NT2/D1 (cell line): ENCODE measurements around the gene OR52J3.

ENCODE experiments used
- DNase-seq: peaks from one replicate; pipeline ENCODE4 v3.0.0-alpha.2; 2011; ENCODE audit warnings: low read depth, low spot score
- H3K27me3 ChIP-seq: 2 replicates; pipeline ENCODE4 v1.6.0; 2011; ENCODE audit warnings: mild to moderate bottlenecking; ENCODE audit not compliant: insufficient read length, insufficient read depth
- H3K36me3 ChIP-seq: 2 replicates; pipeline ENCODE4 v1.6.1; 2011; ENCODE audit warnings: mild to moderate bottlenecking, low read length, mixed read lengths; ENCODE audit not compliant: insufficient read depth, insufficient read length
- H3K4me1 ChIP-seq: 2 replicates; pipeline ENCODE4 v1.5.1; 2011; ENCODE audit not compliant: insufficient read depth, insufficient read length
- H3K4me3 ChIP-seq: 2 replicates; pipeline ENCODE4 v1.5.1; 2011; ENCODE audit warnings: low read depth; ENCODE audit not compliant: insufficient read length
- H3K9ac ChIP-seq: 2 replicates; pipeline ENCODE4 v1.6.0; 2011; ENCODE audit warnings: low read depth; ENCODE audit not compliant: insufficient read length
- H3K9me3 ChIP-seq: 2 replicates; pipeline ENCODE4 v1.5.1; 2011; ENCODE audit warnings: mild to moderate bottlenecking, low read length; ENCODE audit not compliant: insufficient read depth
- SUZ12 ChIP-seq: IDR thresholded peaks from 2 replicates; pipeline ENCODE4 v1.6.1; 2011; ENCODE audit not compliant: insufficient read length, insufficient read depth; ENCODE audit errors: extremely low read depth
- YY1 ChIP-seq: IDR thresholded peaks from 2 replicates; pipeline ENCODE4 v1.6.1; 2011; ENCODE audit not compliant: insufficient read length, insufficient read depth
- ZNF274 ChIP-seq: IDR thresholded peaks from 2 replicates; pipeline ENCODE4 v1.6.1; 2011; ENCODE audit warnings: mild to moderate bottlenecking, low read depth, low read length

OR52J3 gene

DNA sequence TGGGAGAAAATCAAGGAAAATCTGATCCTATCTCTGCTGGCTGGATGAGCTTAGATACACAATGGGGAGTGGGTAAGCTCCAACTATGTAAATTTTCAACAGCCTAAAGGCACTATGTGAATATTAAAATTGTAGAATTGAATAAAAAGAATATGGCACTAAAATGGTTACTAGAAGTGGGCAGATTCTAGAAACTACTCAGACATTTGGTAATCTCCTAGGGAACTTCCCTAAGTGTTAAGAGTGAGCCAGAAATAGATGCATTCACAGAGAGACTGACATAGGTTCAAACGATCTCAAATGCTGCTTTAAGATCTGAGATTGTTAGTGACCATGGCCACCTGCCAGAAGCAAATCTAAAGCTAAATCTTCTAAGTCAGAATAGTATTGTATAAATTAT, 18.7 kb downstream of the OR52J3 start:
- Histone ChIP-seq H3K4me1 (no peaks in the 10 kb centered on the region), H3K9ac (no peak overlapping the region), H3K36me3 (no peaks in the 10 kb centered on the region), H3K4me3 (no peak overlapping the region), H3K9me3 (no peaks in the 10 kb centered on the region), H3K27me3 (no peaks in the 10 kb centered on the region)
- no peak for DNase-seq
- TF ChIP-seq YY1 (no peak), SUZ12 (no peak), ZNF274 (no peak)

DNA sequence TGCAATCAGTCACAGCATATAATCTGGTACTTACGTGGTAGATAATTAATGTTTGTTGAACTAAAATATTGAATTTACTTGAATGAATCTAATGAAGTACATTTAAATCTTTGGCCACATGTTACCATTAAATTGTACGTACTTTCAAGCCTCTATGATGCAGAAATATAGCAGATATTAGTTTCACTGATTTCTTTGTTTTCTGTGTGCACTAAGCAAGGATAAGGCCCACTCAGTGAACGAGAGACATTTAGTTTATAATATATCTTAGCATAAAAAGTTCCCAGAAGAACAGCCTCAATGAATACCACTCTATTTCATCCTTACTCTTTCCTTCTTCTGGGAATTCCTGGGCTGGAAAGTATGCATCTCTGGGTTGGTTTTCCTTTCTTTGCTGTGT, 22.9 kb downstream of the OR52J3 start, which contains the start of gene OR52E1:
Gene OR52E1, plus strand, starts transcription at position 301 of the 400 bp plus-strand sequence.
- Histone ChIP-seq H3K36me3 (no peaks in the 10 kb centered on the region), H3K9ac (no peak within 1 kb of the TSS), H3K4me3 (no peak within 1 kb of the TSS), H3K4me1 (no peaks in the 10 kb centered on the region), H3K9me3 (no peaks in the 10 kb centered on the region), H3K27me3 (no peaks in the 10 kb centered on the region)
- TF ChIP-seq YY1 (no peak), SUZ12 (no peak), ZNF274 (no peak)
- no peak for DNase-seq

DNA sequence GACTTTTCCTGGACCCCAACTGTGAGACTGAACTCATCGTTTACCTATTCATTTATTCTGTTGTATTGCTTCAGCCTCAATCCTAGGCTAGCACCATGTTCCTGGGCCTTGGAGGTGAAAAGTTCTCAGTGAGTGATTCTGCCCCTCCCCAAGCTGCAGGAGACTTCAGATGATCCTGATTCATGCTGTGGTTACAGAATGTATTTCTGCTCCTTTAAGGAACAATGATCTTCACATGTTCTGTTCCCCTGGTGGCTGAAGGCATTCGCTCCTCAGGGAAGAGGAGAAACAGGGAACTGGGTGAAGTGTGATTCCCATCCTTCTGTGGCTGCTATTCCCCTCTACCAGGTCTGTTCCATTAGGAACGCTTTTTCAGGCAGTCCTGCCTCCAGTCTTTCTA, 25.5 kb downstream of the OR52J3 start:
- no peak for DNase-seq
- H3K4me1 ChIP-seq = no peaks in the 10 kb centered on the region
- no peak overlapping the region for H3K4me3 ChIP-seq
- H3K9ac ChIP-seq = no peak overlapping the region
- no peaks in the 10 kb centered on the region for H3K9me3 ChIP-seq
- no peaks in the 10 kb centered on the region for H3K27me3 ChIP-seq
- no peak for TF ChIP-seq SUZ12
- no peak for TF ChIP-seq ZNF274
- TF ChIP-seq YY1 = no peak
- H3K36me3 ChIP-seq = no peaks in the 10 kb centered on the region

GRCh38 chr11:5081405-5081804, 35.1 kb downstream of the OR52J3 start:
- Histone ChIP-seq H3K27me3 (no peaks in the 10 kb centered on the region), H3K36me3 (no peaks in the 10 kb centered on the region), H3K9me3 (no peaks in the 10 kb centered on the region), H3K9ac (no peak overlapping the region), H3K4me1 (no peaks in the 10 kb centered on the region), H3K4me3 (no peak overlapping the region)
- TF ChIP-seq SUZ12 = no peak
- no peak for TF ChIP-seq YY1
- no peak for TF ChIP-seq ZNF274
- DNase-seq = no peak

GRCh38 chr11:5083602-5084001, 37.3 kb downstream of the OR52J3 start:
- no peak for TF ChIP-seq SUZ12
- no peak for TF ChIP-seq YY1
- TF ChIP-seq ZNF274 = no peak
- no peaks in the 10 kb centered on the region for H3K4me1 ChIP-seq
- no peak for DNase-seq

GRCh38 chr11:5088556-5088955, 42.2 kb downstream of the OR52J3 start:
- Histone ChIP-seq H3K9me3 (no peaks in the 10 kb centered on the region), H3K36me3 (no peaks in the 10 kb centered on the region), H3K4me1 (no peaks in the 10 kb centered on the region), H3K9ac (no peak overlapping the region), H3K4me3 (no peak overlapping the region), H3K27me3 (no peaks in the 10 kb centered on the region)
- no peak for TF ChIP-seq SUZ12
- TF ChIP-seq YY1 = no peak
- no peak for TF ChIP-seq ZNF274
- DNase-seq = no peak

More at GRCh38 chr11:5083602-5084001, 37.3 kb downstream of the OR52J3 start:
- no peaks in the 10 kb centered on the region for H3K27me3 ChIP-seq
- H3K4me3 ChIP-seq = no peak overlapping the region
- no peak overlapping the region for H3K9ac ChIP-seq
- H3K36me3 ChIP-seq = no peaks in the 10 kb centered on the region
- H3K9me3 ChIP-seq = no peaks in the 10 kb centered on the region

DNA sequence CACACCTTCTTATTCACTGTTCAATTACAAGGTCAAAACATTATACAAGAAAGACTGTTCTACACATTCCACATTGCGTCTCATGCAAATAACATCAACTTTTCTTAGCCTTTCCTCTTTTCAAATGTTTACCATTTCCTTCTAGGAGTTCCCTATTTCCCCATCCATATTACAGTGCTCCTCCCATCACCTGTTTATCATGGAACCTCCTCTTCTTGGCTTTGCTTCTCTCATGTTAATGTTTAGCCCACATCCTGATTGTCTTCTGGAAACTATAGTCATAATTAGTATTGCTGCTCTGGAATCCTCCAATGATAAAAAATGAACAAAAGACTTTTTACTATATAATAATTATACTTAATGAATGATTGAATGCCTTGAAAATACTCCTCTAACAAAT, 44.3 kb downstream of the OR52J3 start:
- Histone ChIP-seq H3K4me1 (no peaks in the 10 kb centered on the region), H3K36me3 (no peaks in the 10 kb centered on the region), H3K27me3 (no peaks in the 10 kb centered on the region), H3K4me3 (no peak overlapping the region), H3K9ac (no peak overlapping the region), H3K9me3 (no peaks in the 10 kb centered on the region)
- TF ChIP-seq ZNF274 = no peak
- no peak for DNase-seq
